Skin of body (tissue), 3 donors: Measurements from ENCODE around the gene MYO1E. TPM values are rescaled to one million over a fixed set of nuclear protein-coding genes. Genes with fewer than 3 reads are reported as not detected.
A peak's percentile ranks its signal among the peaks of the same experiment; 100 is the strongest.

Experiments
- DNase-seq: peaks from one replicate; lab custom pipeline; 2025; lab: John Stamatoyannopoulos, UW
- small RNA-seq: library from RNA; depleted of rRNA; stranded (forward); fragments of <200 nt; gene quantifications from one replicate; pipeline ENCODE3, GENCODE V24; 2014; ENCODE audit warnings: low replicate concordance
- total RNA-seq: library from RNA; depleted of rRNA; stranded (reverse); fragments of >200 nt; gene quantifications from one replicate; pipeline ENCODE4 v1.2.3, GENCODE V29; 2014

MYO1E gene
- total RNA-seq, 1 donor from 2014 or later: 58.8 TPM

DNA sequence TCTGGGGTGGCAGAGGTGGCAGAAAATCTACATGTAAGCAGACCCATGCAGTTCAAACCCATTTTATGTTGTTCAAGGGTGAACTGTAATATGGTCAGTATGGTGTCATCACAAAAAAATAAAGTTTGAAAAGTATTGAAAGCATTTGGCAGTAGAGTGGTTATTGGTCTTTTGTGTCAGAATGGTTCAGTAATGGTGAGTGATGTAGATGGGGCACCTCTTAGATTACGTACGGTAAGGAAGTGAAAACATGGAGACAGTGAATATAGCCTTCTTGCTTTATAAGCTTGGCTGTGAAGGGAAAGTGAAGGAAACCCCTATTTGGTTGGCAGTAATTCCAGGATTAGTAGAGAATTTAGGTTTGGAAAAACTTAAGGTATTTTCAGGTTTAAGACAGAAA lies 284.9 kb downstream of the MYO1E start:
- no peak for DNase-seq

Small RNA genes within 50 kb of the gene (small RNA-seq; reads per million reads assigned to genes)
- gene MIR2116 (0.31 reads per million, percentile 32 among the genes with 10 or more reads in this experiment), gene RF00019 (not detected), gene RNU4-80P (not detected), gene RNU6-212P (not detected)

Other genes starting within 250 kb of the MYO1E start
- not detected for gene LDHAL6B, start 166.0 kb downstream of the MYO1E start, total RNA-seq
- gene FAM81A, start 65.3 kb upstream of the MYO1E start, total RNA-seq: 0.39 TPM
- not detected for gene GCNT3, start 238.9 kb upstream of the MYO1E start, total RNA-seq